Measurements from ENCODE around the gene SNX5. TPM values are rescaled to one million over a fixed set of nuclear protein-coding genes. Genes with fewer than 3 reads are reported as not detected.

The SNX5 gene
- total RNA-seq, 1 donor from 2014 or later = 102 TPM

DNA sequence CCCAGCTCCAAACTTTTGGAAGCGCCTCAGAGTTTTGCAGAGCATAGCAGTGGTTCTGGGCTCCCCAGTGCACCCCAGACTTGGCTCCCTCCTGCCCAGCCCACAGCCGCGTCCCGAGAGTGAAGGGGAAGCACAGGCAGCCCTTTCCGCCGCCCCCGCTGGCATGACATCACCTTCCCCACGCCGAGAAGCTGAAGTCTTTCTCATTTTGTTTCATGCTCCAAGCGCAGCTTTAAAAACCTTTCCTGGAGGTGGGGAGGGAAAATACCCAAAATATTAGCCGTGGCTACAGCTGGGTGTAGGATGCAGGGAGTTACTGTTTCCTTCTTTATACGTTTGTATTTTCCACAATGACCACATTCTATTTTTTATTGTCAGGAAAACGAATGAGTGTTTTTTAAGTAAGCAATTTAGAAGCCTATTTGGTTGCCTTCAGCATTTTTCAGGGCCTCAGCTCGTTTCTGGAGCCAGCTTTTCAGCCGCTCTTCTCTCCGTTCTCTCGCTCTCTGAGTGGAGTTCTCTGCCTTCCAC lies 72.9 kb downstream of the SNX5 start:
- H3K4me1 ChIP-seq = peaks cover 33% of the 10 kb centered on the region
- H3K27me3 ChIP-seq (ENCODE audit: low read depth) = no peaks in the 10 kb centered on the region
- no peaks in the 10 kb centered on the region for H3K9me3 ChIP-seq
- intact Hi-C loops (cut with DNase I) = loop anchor here (10.0 kb wide), 1 partner anchor 241 kb away; no protein-coding TSS in a partner anchor
- H3K4me3 ChIP-seq = peak overlapping the region; percentile 49
- no peaks in the 10 kb centered on the region for H3K36me3 ChIP-seq
- TF ChIP-seq, protein P1, sequence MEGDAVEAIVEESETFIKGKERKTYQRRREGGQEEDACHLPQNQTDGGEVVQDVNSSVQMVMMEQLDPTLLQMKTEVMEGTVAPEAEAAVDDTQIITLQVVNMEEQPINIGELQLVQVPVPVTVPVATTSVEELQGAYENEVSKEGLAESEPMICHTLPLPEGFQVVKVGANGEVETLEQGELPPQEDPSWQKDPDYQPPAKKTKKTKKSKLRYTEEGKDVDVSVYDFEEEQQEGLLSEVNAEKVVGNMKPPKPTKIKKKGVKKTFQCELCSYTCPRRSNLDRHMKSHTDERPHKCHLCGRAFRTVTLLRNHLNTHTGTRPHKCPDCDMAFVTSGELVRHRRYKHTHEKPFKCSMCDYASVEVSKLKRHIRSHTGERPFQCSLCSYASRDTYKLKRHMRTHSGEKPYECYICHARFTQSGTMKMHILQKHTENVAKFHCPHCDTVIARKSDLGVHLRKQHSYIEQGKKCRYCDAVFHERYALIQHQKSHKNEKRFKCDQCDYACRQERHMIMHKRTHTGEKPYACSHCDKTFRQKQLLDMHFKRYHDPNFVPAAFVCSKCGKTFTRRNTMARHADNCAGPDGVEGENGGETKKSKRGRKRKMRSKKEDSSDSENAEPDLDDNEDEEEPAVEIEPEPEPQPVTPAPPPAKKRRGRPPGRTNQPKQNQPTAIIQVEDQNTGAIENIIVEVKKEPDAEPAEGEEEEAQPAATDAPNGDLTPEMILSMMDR (IDR thresholded peaks at IDR 0.05) = no peak
- peak overlapping the region; percentile 85 for H3K27ac ChIP-seq
- peak; percentile 81 to 82 for ATAC-seq
- peak; percentile 82 for DNase-seq

DNA sequence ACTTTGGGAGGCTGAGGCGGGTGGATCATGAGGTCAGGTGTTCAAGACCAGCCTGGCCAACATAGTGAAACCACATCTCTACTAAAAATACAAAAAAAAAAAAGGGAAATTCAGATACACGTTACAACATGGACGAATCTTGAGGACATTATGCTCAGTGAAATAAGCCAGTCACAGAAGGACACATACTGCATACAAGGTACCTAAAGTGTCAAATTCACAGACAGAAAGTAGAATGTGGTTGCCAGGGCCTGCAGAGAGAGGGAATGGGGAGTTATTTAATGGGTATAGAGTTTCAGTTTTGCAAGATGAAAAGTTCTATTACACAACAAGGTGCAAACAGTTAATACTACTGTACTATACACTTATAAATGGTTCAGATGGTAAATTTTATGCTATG lies 75.1 kb downstream of the SNX5 start:
- DNase-seq (no peak), ATAC-seq (no peak)
- no peak overlapping the region for H3K27ac ChIP-seq
- no peak overlapping the region for H3K4me3 ChIP-seq
- peaks cover 33% of the 10 kb centered on the region for H3K4me1 ChIP-seq
- H3K9me3 ChIP-seq = peaks cover 5% of the 10 kb centered on the region
- TF ChIP-seq, protein P1 (IDR thresholded peaks at IDR 0.05) = no peak
- intact Hi-C loops (cut with DNase I) = loop anchor here (10.0 kb wide), 1 partner anchor 239 kb away; no protein-coding TSS in a partner anchor
- no peaks in the 10 kb centered on the region for H3K36me3 ChIP-seq
- no peaks in the 10 kb centered on the region for H3K27me3 ChIP-seq (ENCODE audit: low read depth)

DNA sequence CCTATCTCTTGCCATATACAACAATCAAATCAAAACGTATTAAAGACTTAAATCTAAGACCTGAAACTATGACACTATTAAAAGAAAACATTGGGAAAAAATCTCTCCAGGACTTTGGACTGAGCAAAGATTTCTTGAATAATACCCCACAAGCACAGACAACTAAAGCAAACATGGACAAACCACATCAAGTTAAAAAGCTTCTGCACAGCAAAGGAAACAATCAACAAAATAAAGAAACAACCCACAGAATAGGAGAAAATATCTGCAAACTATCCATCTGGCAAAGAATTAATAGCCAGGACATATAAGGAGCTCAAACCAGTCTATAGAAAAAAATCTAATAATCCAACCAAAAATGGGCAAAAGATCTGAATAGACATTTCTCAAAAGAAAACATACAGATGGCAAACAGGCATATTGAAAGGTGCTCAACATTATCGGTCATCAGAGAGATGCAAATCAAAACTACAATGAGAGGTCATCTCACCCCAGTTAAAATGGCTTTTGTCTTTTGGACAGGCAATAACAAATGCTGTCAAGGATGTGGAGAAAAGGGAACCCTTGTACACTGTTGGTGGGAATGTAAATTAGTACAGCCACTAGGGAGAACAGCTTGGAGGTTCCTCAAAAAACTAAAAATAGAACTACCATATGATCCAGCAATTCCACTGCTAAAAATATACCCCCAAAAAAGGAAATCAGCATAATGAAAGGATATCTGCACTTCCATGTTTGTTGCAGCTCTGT lies 76.2 kb downstream of the SNX5 start:
- H3K4me1 ChIP-seq = peaks cover 23% of the 10 kb centered on the region
- ATAC-seq (no peak), DNase-seq (no peak)
- H3K4me3 ChIP-seq = no peak overlapping the region
- H3K36me3 ChIP-seq = no peaks in the 10 kb centered on the region
- TF ChIP-seq, protein P1 (IDR thresholded peaks at IDR 0.05) = no peak
- H3K9me3 ChIP-seq = peaks cover 5% of the 10 kb centered on the region
- no peak overlapping the region for H3K27ac ChIP-seq
- no peaks in the 10 kb centered on the region for H3K27me3 ChIP-seq (ENCODE audit: low read depth)
- intact Hi-C loops (cut with DNase I) = loop anchor here (10.0 kb wide), 1 partner anchor 238 kb away; no protein-coding TSS in a partner anchor

Other genes starting within 250 kb of the SNX5 start
- 11.3 TPM for gene MGME1, start 224 bp upstream of the SNX5 start, total RNA-seq
- 8.6 TPM for gene OVOL2, start 89.1 kb upstream of the SNX5 start, total RNA-seq
- gene KAT14, start 169.1 kb upstream of the SNX5 start, total RNA-seq = 13.5 TPM
- gene PET117, start 169.1 kb upstream of the SNX5 start, total RNA-seq = 10.6 TPM